HG03378 (cell line): ENCODE measurements around the gene CADM1.

Experiments
- ATAC-seq: cut with Tn5 transposase; IDR thresholded peaks from one replicate; pipeline ENCODE4 v1.9.1; 2021; ENCODE audit warnings: mild to moderate bottlenecking, moderate library complexity; ENCODE audit not compliant: unreplicated experiment

CADM1 gene

GRCh38 chr11:115220911-115221310 lies 283.3 kb downstream of the CADM1 start:
- no peak for ATAC-seq

GRCh38 chr11:115220423-115220822 lies 283.8 kb downstream of the CADM1 start:
- ATAC-seq, result no peak

GRCh38 chr11:115219376-115219775 lies 284.8 kb downstream of the CADM1 start:
- no peak for ATAC-seq

GRCh38 chr11:115217726-115218311 lies 286.4 kb downstream of the CADM1 start:
- no peak for ATAC-seq

GRCh38 chr11:115215694-115216617 lies 288.3 kb downstream of the CADM1 start:
- ATAC-seq, result no peak

- no peak for ATAC-seq
These were observed 289.5 kb downstream of the CADM1 start for GRCh38 chr11:115214644-115215234.

GRCh38 chr11:115213007-115213406 lies 291.2 kb downstream of the CADM1 start:
- no peak for ATAC-seq

- ATAC-seq, result no peak
These were observed 295.4 kb downstream of the CADM1 start for GRCh38 chr11:115208808-115209259.

GRCh38 chr11:115207916-115208315 lies 296.3 kb downstream of the CADM1 start:
- ATAC-seq, result no peak

- ATAC-seq, result no peak
These were observed 297.0 kb downstream of the CADM1 start for GRCh38 chr11:115207166-115207591.

- ATAC-seq, result no peak
These were observed 297.7 kb downstream of the CADM1 start for GRCh38 chr11:115206365-115207022.

- no peak for ATAC-seq
These were observed 301.2 kb downstream of the CADM1 start for GRCh38 chr11:115202900-115203552.

- no peak for ATAC-seq
These were observed 302.1 kb downstream of the CADM1 start for GRCh38 chr11:115202074-115202473.

- no peak for ATAC-seq
These were observed 303.0 kb downstream of the CADM1 start for GRCh38 chr11:115201111-115201792.

GRCh38 chr11:115199481-115200069 lies 304.6 kb downstream of the CADM1 start:
- ATAC-seq, result no peak

- ATAC-seq, result no peak
These were observed 305.9 kb downstream of the CADM1 start for GRCh38 chr11:115198321-115198741.

- ATAC-seq, result no peak
These were observed 306.8 kb downstream of the CADM1 start for GRCh38 chr11:115197433-115197832.

GRCh38 chr11:115197031-115197430 lies 307.2 kb downstream of the CADM1 start:
- ATAC-seq, result no peak

- no peak for ATAC-seq
These were observed 309.5 kb downstream of the CADM1 start for GRCh38 chr11:115194802-115195110.
